ENCODE data around the gene ESYT3.
"Not testable (repeated sequence)": the region's sequence is repeated elsewhere in the genome, so short reads cannot be mapped to it uniquely, and the experiment has no call there.

ESYT3 gene

DNA sequence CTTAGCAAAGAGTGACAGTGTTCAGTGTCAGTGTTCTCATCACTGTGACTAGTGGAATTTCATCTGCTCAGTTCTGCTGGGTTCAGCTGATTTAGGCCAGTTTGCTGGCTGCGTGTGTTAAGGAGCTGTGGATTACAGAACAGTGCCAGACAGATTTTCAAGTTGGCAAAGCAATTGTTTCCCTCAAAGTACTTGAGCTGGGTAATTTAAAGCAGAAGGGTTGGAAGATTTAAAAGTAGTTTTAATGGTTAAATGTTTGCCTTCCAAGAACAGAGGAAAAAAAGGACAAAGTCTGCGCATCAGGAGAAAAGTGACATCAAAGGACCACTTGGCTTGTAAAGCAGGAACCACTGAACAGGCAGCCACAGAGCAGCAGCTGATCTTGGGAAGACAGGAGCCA is 8.7 kb downstream of the ESYT3 start:
- no peak for DNase-seq

DNA sequence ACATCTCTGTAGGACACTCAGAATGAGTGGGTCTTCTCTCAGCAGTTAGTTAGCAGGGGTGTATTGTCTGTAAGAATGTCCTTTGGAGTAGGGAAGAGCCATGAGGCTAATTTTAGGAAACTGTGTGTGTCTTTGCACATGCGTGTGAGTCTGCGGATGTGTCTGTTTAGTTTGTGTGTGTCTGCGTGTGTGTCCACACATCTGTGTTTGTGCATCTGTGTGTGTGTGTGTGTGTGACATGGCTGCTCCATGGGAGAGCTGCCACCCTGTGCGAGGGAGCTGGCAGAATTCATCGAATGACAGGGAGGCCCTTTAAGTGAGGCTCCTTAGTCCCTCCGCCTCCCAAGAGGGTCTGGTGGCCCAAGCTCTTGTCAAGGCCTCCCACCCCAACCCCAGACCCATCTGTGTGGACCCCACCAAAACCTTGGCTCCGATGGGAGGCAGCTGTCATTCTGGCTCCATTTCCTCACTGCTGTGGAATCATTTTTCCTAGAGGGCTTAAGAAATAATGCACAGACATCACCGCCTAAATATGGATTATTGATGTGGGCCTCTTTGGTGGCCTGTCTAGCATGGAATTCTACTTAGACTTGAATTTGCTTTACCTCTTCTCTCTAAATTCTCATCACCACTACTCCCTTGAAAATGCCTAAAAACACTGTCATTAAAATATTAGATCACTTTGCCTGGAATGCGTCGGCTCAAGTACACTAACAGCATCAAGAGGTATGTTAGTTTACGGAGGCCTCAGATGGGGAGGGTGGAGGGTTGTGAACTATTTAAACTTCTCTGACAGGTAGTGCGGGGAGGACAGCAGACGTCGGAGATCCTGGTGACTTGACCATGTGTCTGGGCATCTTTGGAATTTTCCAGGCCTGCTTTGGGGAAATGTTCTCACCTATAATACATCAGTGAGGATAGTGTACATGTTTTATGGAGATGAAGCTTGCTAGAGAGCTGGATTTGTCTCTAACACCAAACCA is 9.4 kb downstream of the ESYT3 start:
- no peak for DNase-seq

DNA sequence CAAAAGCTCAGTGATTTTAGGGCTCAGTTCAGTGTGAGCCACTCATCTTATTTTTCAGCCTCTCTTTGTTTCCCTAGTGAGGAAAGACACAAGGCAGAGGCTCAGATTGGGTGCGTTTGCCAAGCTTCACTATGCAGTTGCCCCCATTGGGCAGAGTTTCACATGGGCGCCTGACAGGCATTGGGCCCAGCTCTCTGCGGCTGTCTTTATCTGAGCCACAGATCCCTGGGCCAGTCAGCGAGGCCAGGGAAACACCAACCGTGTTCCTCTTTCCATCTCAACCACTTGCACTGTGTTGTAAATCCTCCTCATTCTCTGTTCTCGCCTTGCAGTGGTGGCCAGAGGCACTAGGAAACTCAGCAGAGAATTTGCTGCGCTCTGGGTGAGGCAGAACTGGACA is 10.8 kb downstream of the ESYT3 start:
- DNase-seq = no peak

DNA sequence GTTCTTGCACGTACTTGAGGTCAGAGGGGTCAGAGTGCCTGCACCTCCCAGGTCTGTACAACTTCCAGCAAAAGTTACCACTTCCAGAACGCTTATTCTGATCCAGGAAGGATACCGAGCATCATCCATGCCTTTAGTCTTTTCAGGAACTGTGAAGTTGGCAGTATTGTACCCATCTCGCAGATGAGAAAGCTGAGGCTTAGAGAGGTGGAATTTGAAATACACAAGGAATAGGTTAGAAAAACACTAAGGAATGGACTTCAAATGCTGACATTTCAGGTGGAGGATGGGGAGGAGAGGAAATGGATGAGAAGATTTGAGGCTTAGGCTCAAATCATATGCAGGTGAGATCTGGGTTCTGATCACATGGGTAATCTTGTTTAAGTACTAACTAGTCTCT is 11.2 kb downstream of the ESYT3 start:
- no peak for DNase-seq

DNA sequence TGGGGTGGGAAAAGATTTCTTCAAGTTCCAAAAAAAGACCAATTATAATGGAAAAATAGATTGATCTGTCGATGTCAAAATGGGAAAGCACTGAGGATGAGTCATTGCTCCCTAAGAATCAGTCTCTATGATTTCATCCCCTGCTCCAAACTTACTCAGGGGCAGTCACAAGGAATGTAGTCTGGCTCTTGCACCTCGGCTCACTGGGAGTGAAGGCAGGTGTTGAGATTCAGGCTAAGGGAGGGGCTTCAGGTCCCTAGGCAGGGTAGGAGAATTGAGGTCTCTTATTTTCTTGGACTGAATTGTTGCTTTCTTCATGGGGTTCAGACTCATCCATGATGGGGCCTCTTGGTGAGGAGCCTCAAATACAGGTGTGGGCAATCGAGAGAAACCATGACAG is 14.2 kb downstream of the ESYT3 start:
- no peak for DNase-seq

DNA sequence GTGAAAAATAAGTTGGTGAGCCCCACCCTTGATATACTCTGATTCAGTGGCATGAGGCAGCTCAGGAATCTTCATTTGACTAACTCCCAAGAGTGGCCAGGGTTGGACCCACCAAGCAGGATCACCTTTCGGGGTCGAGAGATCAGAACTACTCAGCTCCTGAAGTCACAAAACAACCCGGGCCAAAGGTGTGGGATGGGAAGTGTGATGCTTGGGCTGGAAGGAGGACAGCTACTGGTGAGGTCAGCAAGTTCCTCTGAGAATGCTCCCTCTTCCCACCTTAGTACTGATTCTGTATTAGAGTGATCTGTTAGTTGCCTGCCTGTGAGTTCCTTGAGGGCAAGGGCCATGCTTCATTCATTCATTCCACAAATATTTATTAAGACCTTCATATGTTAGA is 15.1 kb downstream of the ESYT3 start:
- DNase-seq = no peak

DNA sequence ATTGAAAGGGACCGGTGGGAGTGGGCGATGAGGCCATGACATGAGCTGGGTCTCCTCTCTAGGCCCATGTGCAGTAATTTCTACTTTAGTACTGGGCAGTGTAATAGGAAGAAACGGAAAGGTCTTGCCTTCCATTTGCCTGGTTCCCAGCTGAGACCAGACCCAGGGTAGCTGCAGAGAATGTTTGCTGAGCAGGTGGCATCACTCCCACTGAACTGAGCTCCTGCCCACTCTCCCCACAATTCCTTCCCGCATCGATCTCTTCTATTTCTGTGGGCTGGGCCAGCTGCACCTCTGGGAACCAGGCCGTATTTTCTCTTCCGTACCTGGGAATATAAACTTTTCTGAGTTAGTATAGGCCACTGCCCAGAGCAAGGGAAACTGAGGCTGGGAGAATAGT is 15.8 kb downstream of the ESYT3 start:
- DNase-seq = no peak

DNA sequence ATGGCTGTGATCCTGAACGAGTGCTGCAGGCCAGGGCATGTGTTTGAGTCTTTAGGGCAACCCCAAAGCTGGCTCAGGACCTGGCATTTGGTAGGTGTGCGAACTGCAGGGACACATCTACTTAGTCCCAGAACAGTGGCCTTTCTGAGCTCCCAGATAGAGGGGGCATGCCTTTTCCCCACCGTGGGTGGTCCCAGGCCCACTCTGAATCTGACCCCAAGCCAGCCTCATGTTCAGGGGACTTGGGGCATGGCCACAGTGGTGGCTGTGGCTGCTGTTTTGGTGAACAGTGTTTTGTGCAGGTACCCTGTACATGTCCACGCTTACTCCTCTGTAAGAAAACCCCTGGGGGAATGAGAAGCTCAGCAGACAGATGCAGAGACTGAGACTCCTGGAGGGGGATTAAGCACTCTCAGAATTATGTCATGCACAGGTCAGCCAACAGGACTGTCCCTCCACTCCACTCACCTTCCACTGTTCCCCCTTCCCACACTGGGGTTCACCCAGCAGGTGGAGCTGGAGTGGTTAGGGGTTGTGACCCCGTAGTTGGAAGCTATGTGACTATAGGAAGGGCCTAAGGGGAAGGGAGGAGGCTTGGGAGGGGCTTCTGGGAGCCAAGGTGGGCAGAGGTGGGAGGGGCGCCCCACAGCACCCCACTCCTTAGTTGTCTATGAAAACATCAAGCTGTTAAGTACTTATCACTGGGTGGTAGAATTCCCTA is 16.4 kb downstream of the ESYT3 start:
- no peak for DNase-seq

DNA sequence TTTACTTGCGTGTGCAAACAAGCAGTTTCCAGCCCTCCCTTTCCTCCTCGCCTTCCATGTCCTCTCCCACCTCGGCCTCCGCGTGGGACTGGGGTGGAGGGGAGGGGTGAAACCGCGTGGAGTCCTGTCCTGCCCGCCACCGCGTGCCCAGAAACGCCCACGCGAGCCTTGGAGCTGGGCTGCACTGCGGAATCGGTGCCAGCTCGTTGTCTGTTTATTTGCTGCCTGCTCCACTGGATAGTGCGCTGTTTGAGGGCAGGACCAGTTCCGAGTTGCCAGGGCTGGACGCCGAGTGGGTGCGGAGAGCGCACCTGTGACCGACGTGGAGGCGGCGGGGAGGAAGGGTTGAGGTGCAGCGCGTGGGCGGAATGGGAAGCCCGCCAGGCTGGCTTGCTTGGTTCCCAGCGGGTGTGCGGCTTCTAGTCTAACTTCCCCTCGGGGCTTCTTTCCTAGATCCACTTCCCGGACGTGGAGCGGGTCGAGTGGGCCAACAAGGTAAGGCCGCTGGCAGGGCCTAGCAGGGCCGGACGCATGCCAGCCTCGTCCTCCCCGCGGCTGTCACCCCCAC is 17.3 kb downstream of the ESYT3 start:
- no peak for DNase-seq

DNA sequence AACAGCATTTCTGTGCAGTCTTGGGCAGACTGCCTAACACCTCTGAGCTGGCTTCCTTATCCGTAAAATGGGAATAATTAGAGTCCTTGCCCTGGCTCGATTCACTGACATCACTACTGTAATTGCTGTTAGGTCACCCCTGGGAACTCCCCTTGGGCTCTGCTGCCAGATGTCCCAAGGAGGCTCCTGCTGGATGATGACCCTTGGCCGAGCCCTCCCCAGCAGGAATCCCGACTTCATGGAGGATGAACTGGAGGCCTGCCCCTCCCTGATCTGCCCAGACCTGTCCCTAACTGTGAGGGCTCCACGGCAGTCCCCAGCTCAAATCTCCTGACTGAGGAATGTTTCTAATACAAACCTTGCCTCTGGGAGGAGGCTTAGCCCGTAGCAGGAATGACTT is 18.0 kb downstream of the ESYT3 start:
- DNase-seq = no peak

DNA sequence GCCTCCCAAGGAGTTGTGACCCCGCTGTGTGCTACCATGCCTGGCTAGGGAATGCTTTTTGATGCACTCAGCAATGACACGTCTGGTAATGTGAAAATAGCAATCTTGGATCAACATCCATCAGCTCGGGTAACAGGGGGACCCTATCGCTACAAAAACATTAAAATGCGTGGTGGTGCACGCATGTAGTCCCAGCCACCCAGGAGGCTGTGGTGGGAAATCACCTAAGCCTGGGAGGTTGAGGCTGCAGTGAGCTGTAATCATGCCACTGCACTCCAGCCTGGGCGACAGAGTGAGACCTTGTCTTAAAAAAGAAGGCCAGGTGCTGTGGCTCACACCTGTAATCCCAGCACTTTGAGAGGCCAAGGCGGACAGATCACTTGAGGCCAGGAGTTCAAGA is 19.5 kb downstream of the ESYT3 start:
- not testable (repeated sequence) for DNase-seq

DNA sequence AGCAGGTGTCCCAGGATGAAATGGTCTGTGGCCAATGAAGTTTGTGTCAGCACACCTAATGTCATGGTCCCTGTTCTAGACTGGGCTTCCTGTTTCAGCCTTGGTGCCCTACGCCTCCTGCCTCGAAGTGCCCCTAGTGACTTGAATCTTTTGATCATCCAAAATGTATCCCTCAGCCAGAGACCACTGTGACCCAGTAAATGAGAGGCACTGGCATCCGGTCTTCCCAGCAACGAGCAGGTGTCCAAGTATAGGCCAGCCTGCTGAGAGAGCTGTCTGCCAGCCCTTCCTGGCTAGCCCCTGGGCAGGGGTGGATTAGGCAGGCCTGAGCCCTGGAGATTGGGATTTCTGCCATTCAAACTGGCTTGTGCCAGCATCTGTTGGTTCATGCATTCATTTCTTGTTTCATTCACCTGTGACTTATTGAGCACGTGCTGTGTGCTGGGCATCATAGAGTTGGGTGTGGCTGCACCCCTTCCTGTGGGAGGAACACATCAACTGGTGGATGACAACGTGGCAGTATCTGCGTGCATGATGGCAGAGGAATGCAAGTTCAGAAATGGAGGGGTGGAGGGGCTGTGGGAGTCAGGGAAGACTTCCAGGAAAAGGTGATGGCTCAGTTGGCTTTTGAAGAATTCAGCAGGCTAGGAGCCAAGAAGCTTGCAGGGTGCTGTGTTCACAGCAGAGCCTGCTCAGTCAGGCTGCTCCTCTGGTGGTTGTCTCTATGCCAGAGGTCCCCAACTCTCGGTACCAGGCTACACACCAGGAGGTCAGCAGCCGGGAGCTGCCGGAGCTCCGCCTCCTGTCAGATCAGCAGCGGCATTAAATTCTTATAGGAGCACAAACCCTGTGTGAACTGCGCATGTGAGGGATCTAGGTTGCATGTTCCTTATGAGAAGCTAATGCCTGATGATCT is 21.6 kb downstream of the ESYT3 start:
- no peak for DNase-seq

DNA sequence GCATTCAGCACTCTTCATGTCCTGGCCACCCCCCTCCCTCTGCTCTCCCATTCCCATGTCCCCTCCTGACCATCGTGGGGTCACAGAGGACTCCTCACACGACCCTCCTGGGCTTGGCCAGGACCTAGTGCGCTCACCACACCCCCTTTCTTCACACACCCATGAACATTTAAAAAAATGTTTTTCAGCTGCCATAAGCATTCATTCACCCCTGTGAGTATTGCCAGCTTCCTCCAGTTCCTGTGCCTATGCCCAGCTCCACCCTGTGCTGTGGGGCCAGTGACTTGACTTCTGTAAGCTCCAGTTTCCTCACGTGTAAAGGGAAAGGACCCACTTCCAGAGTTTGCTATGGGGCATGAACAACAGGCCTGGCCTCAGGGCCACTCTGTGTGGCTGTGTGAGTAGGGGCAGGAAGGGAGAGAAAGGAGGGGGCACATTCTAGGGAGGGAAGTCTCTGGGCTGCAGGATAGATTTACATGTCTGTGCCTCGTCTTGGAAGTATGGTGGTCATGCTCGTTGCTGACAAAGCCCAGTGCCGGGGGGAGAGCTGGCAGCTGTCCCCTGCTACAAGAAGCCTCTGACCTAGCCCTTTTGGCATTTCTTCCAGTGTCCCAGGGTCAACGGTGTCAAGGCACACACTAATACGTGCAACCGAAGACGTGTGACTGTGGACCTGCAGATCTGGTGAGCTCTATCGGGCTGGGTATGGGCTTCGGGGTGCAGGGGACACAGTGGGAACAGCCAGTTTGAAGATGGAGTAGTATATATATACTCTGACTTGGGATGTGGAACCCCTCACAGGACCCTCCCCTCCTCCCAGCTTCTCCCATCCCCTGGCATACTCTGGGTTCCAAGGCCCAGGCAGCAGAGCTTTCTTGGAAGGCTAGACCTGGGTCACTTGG is 22.8 kb downstream of the ESYT3 start:
- no peak for DNase-seq

DNA sequence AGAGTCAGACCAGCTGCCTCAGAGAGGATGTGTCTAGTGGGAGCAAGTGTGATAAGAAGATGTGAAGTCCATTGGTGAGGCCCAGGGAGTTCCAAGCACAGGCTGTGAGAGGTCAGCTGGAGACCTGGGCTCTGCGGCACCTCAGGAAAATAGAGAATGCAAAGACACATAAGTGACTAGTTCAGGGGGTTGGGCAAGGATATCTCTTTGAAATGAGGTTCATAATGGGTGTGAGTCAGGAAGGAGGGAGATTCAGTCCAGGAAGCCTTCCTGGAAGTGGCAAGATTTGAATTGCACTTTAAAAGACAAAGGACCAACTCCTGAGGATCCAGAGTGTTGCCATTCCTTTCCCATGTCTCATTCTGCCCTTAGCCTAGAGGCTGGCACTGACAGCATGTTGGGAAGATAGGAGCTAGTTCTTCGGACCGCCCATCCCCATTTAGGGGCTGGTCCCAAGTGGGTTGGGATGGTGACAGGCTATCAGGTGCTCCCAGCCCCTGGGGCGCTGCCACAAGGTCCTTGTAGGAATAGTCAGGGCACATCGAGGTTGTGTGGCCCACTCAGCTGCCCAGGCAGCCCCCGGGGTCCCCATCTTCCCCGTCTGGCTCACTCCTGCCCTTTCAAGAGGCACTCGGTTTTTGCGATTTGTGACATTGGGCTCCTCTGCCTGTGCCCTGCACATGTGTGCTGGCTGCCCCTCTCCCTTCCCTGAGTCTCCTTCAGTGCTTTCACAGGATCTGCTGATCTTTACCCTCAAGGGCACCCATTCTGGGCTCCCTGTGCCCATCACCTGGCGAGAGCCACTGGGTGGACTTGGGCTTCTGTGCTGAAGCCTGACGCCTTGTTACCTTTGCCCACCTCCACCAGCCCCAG is 23.7 kb downstream of the ESYT3 start:
- no peak for DNase-seq

DNA sequence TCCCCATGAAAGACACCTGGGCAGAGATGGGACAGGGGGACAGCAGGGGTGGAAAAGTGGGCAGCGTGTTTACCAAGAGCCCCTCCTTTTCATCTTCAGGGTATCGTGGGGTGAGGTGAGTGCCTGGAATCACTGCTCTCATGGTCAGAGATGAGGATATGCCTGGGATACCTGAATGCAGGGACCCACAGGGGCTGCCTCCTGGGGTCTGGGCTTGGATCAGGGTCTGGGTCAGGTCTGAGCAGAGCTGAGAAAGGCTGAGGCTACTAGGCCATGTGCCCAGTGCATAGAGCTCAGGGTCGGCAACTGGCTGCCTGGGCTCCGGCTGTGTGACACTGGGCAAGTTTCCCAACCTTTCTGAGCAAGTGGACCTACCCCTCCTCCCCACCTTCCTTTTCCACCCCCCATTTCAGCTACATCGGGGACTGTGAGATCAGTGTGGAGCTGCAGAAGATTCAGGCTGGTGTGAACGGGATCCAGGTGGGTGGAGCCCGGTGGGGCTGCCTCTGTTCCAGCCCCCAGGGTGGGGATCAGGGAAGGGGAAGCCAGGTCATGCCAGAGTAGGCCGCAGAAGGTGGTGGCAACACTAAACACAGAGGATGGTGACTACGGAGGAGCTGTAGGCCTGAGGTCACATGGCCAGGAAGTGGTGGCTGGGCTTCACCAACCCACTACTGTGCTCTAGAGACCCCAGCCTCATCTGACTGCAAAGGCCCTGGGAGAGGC is 24.5 kb downstream of the ESYT3 start:
- DNase-seq = no peak

DNA sequence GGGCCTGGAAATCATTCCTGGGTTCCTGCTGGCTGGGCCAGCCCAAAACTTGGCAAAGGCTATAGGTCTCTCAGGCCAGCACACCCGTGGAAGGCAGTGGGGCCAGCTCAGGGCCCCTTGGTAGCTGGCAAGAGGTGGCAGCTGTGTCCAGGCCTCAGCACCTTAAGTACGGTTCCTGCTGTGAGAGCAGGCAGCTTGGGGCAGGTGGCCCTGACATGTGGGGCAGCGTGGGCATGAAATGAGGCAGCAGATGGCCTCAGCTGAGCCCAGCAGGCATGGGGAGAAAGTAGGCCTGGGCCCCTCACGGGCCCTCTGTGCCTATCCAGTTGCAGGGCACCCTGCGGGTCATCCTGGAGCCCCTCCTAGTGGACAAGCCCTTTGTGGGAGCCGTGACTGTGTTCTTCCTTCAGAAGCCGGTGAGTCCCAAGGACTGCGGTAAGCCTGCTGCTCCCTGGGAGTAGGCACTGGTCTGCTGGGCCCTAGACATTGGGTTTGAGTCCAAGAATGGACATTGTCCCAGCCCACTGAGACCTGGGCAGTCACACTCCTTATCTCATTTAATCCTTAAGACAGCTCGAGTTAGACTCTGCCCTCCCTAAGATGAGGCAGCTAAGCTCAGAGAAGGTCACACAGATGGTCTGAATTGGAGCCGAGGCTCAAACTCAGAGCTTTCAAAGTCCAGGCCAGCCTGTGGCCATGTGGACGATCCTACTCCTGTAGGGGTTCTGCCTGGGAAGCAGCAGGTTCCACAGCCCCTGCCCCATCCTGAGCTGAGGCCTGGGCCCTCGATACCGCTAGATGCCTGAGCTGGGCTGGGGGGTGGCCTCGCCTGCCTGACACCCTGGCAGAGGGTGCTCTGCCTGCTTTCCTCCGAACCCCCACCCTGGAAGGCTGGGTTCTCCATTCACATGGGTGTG is 25.5 kb downstream of the ESYT3 start:
- no peak for DNase-seq

DNA sequence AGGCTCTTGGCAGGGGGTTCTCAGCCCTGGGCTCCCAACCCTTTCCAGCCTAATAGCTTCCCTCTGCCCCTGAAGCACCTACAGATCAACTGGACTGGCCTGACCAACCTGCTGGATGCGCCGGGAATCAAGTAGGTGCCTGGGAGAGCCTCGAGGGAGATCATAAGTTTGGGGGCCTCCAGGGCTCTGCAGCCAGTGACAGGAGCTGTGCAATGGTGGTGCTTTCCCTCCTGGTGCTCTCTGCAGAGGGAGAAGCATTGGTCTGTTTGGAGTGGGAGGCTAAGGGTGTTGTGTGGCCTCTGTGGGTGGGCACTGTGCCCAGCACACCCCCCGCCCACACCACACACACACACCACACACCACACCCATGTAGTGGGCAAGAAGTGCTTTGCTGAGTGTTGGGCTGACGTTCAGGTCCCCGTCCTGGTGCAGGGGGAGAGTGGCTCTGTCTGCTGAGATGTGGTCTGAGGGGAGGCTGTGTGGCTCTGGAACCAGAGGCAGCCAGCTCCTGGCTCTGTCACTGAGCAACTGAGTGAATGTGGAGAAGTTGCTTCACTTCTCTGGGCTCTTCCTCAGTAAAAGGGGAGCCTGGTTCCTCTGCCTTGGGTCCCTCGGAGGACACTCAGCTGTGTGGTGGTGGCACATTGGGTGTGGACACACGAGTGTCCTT is 26.3 kb downstream of the ESYT3 start:
- DNase-seq = no peak

DNA sequence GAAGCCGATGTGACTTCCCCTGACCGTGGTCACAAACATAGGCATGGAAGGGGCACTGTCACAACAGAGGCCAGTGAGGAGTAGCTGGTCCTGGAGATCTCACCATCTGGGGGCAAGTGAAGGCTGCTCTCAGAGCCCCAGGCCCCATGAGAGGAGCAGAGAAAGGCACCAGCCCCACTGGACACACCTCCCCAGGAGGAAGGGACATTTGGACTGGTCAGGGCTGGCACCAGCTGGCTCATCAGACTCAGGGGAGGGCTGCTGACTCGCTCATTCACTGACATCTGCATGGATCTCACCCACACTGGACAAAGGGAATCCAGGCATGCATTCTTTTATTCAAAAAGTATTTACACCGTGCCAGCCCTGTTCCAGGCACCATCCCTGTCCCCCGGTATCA is 26.8 kb downstream of the ESYT3 start:
- no peak for DNase-seq

All from activated CD4-positive, alpha-beta T cell treated with anti-CD3 and anti-CD28 coated beads, Interleukin-2, amount 50 U/mL, for 48 hours (primary cell).